Naive thymus-derived CD4-positive, alpha-beta T cell (primary cell): ENCODE measurements around the gene SLC11A2. TPM values are rescaled to one million over a fixed set of nuclear protein-coding genes. Genes with fewer than 3 reads are reported as not detected.

ENCODE experiments used
- ATAC-seq: fragments of 150-1000 bp; cut with Tn5 transposase; 2 replicates; pipeline ENCODE4 v1.10.0; 2021; ENCODE audit warnings: mild to moderate bottlenecking, moderate library complexity
- CTCF ChIA-PET: fragments of 350-600 bp; sonication (Branson Sonifier 250); formaldehyde crosslinking; loops from one replicate; lab custom pipeline; 2021; ENCODE audit warnings: antibody characterized with exemption; lab: Charles Lee
- POLR2A ChIA-PET: fragments of 350-600 bp; sonication (Branson Sonifier 250); formaldehyde crosslinking; loops from one replicate; lab custom pipeline; 2021; ENCODE audit warnings: antibody characterized with exemption, inconsistent platforms; lab: Charles Lee
- DNase-seq, 9 donors: peaks; one replicate each; pipeline versions ENCODE4 v3.0.0 to v3.0.0-alpha.2; 2020 to 2022; ENCODE audit warnings: mixed read lengths in 1 of 9
- H3K27ac ChIP-seq: one replicate; pipeline ENCODE4 v1.7.0; 2013; ENCODE audit warnings: mild to moderate bottlenecking, low read depth, low read length, moderate library complexity
- H3K27me3 ChIP-seq, 2 donors: one replicate each; pipeline ENCODE4 v1.7.0; 2013; ENCODE audit warnings: low read length in 2 of 2, mild to moderate bottlenecking in 2 of 2, moderate library complexity in 2 of 2; ENCODE audit not compliant: control insufficient read depth in 2 of 2, insufficient read depth in 2 of 2
- H3K36me3 ChIP-seq, 3 experiments: 1 replicate in 2 of 3; 2 replicates in 1 of 3; pipeline ENCODE4 v1.7.0; 2013; ENCODE audit warnings: low read length in 3 of 3, mild to moderate bottlenecking in 3 of 3, moderate library complexity in 1 of 3; ENCODE audit not compliant: insufficient read depth in 3 of 3, control insufficient read depth in 2 of 3
- H3K4me1 ChIP-seq, 2 donors: one replicate each; pipeline ENCODE4 v1.7.0; 2013; ENCODE audit warnings: low read length in 2 of 2, mild to moderate bottlenecking in 2 of 2, moderate library complexity in 1 of 2; ENCODE audit not compliant: control insufficient read depth in 2 of 2, insufficient read depth in 2 of 2
- H3K4me3 ChIP-seq: 2 replicates; pipeline ENCODE4 v1.7.0; 2013; ENCODE audit warnings: mild to moderate bottlenecking, low read length
- H3K9me3 ChIP-seq, 3 experiments: 1 replicate in 2 of 3; 2 replicates in 1 of 3; pipeline ENCODE4 v1.7.0; 2013; ENCODE audit warnings: low read length in 3 of 3; ENCODE audit not compliant: control insufficient read depth in 2 of 3
- H3K27ac Mint-ChIP-seq, 9 donors: one replicate each; pipeline ENCODE4 v1.8.0; 2020 to 2022; ENCODE audit warnings: mixed read lengths in 9 of 9, mild to moderate bottlenecking in 8 of 9, moderate library complexity in 5 of 9, inconsistent platforms in 2 of 9
- H3K27me3 Mint-ChIP-seq, 5 donors: one replicate each; pipeline ENCODE4 v1.8.0; 2021 to 2022; ENCODE audit warnings: mixed read lengths in 5 of 5, mild to moderate bottlenecking in 1 of 5
- H3K36me3 Mint-ChIP-seq, 5 donors: one replicate each; pipeline ENCODE4 v1.8.0; 2020 to 2022; ENCODE audit warnings: mixed read lengths in 5 of 5, mild to moderate bottlenecking in 3 of 5, inconsistent platforms in 1 of 5
- H3K4me1 Mint-ChIP-seq, 7 donors: one replicate each; pipeline ENCODE4 v1.8.0; 2020 to 2022; ENCODE audit warnings: mixed read lengths in 7 of 7, mild to moderate bottlenecking in 3 of 7, inconsistent platforms in 1 of 7
- H3K4me3 Mint-ChIP-seq, 10 donors: one replicate each; pipeline ENCODE4 v1.8.0; 2020 to 2022; ENCODE audit warnings: mild to moderate bottlenecking in 10 of 10, mixed read lengths in 10 of 10, moderate library complexity in 6 of 10, inconsistent platforms in 2 of 10
- H3K9me3 Mint-ChIP-seq, 11 donors: one replicate each; pipeline ENCODE4 v1.8.0; 2020 to 2022; ENCODE audit warnings: mixed read lengths in 11 of 11, mild to moderate bottlenecking in 4 of 11, inconsistent platforms in 1 of 11, moderate library complexity in 1 of 11
- intact Hi-C, 2 donors: fragments of 100-400 bp; cut with micrococcal nuclease; formaldehyde crosslinking; loops; one replicate each; pipeline ENCODE4 v1.15.1; 2023
- polyA plus RNA-seq, 2 donors: library from polyadenylated mRNA; unstranded; fragments of 300-500 nt; fragmentation: Illumina TruSeq; gene quantifications; one replicate each; pipeline ENCODE4 v1.2.3, GENCODE V29; 2021
- total RNA-seq, 6 experiments: library from RNA in 5 of 6; stranded (reverse) in 5 of 6; gene quantifications; 1 replicate in 5 of 6; 2 replicates in 1 of 6; pipeline ENCODE4 v1.2.3 and lab custom pipeline; 2021 to 2026

Gene SLC11A2
- total and polyA plus RNA-seq, 7 experiments from 2014 or later, result 14.0 to 65.4 (median 59.2) TPM

- intact Hi-C loops, result loop anchor here (5.0 to 10.0 kb wide), 5 partner anchors 168 to 1955 kb away; partner anchors contain the start of genes ATF1 (in 1 of the 2), BIN2 (in 1 of the 2), EIF4B (in 1 of the 2) and POU6F1 (in 1 of the 2)
- H3K36me3 ChIP-seq, result peaks cover 0 to 18% (median 6%) of the 10 kb centered on the region in 3 experiments
- peak overlapping the region; percentile 81 for H3K27ac ChIP-seq
- ATAC-seq (no peak), DNase-seq (no peak)
- Mint-ChIP-seq H3K36me3 (peaks cover 0 to 15% (median 9%) of the 10 kb centered on the region in 5 donors), H3K4me1 (peaks cover 15 to 44% (median 36%) of the 10 kb centered on the region in 7 donors), H3K9me3 (peaks cover 0 to 1% (median 0%) of the 10 kb centered on the region in 11 donors), H3K4me3 (peak overlapping the region; percentile 93 to 98 (median 96)), H3K27ac (peak overlapping the region in 8 of 9 donors; percentile 93 to 99 (median 96)), H3K27me3 (no peaks in the 10 kb centered on the region)
- no peaks in the 10 kb centered on the region for H3K27me3 ChIP-seq
- H3K4me1 ChIP-seq, result peaks cover 20 to 23% of the 10 kb centered on the region in 2 donors
- CTCF ChIA-PET, result interaction anchor here (0.7 kb wide), 2 partner anchors 292 to 435 kb away, joined by 3 read pairs; no protein-coding TSS in a partner anchor
- POLR2A ChIA-PET, result interaction anchor here (0.7 to 1.5 kb wide), 6 partner anchors 24 to 287 kb away, joined by 3 to 5 read pairs (median 4); partner anchors contain the start of gene POU6F1
- peak overlapping the region; percentile 75 for H3K4me3 ChIP-seq
- H3K9me3 ChIP-seq, result no peaks in the 10 kb centered on the region
Measured at GRCh38 chr12:51049525-51049924, 23.3 kb upstream of the SLC11A2 start.

DNA sequence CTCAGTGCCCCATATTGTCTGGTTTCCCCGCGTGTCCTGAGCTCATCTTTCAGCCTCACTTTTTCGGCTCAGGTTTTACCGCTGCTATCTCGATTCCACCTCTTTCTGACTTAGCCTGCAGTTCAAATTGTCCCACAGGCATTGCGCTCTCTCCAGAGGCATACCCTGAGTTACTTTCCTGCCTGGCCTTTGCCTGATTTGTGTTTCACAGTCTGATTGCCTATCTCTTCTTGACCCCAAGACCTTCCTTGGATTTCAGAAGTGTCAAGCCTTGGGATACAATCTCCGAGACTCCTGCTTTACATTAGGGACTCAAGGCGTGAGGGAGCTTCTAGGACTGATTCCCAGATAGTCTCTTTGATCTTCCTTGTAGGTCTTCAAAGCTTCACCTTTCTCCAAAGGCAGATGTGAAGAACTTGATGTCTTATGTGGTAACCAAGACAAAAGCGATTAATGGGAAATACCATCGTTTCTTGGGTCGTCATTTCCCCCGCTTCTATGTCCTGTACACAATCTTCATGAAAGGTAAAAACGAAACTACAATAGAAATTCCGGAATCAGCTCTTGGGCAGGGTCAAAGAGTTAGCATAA is 22.6 kb upstream of the SLC11A2 start:
- peaks cover 0 to 10% (median 6%) of the 10 kb centered on the region in 3 experiments for H3K36me3 ChIP-seq
- Mint-ChIP-seq H3K27ac (peak overlapping the region; percentile 93 to 99 (median 96)), H3K9me3 (peaks cover 0 to 1% (median 0%) of the 10 kb centered on the region in 11 donors), H3K27me3 (no peaks in the 10 kb centered on the region), H3K4me3 (peak overlapping the region; percentile 93 to 98 (median 96)), H3K4me1 (peaks cover 15 to 44% (median 36%) of the 10 kb centered on the region in 7 donors), H3K36me3 (peaks cover 0 to 9% (median 9%) of the 10 kb centered on the region in 5 donors)
- ChIA-PET POLR2A (interaction anchor here (0.5 to 1.7 kb wide), 9 partner anchors 12 to 219 kb away, joined by 3 to 8 read pairs (median 3); partner anchors contain the start of genes DAZAP2 and SLC11A2), CTCF (interaction anchor here (0.6 to 0.7 kb wide), 3 partner anchors 27 to 434 kb away, joined by 3 to 4 read pairs (median 3); no protein-coding TSS in a partner anchor)
- no peaks in the 10 kb centered on the region for H3K9me3 ChIP-seq
- intact Hi-C loops, result loop anchor here (1.0 to 10.0 kb wide), 13 partner anchors 22 to 1956 kb away; partner anchors contain the start of genes CSRNP2 (in 2 of the 2), DAZAP2 (in 2 of the 2), SLC11A2 (in 2 of the 2) and TFCP2 (in 2 of the 2)
- no peak for ATAC-seq
- peak overlapping the region; percentile 75 for H3K4me3 ChIP-seq
- peak overlapping the region; percentile 81 for H3K27ac ChIP-seq
- peak in 5 of 9 donors; percentile 4 to 39 (median 17) for DNase-seq
- H3K4me1 ChIP-seq, result peaks cover 20 to 23% of the 10 kb centered on the region in 2 donors
- no peaks in the 10 kb centered on the region for H3K27me3 ChIP-seq

- DNase-seq (peak; percentile 81 to 96 (median 95)), ATAC-seq (peak; percentile 97)
- Mint-ChIP-seq H3K36me3 (peaks cover 0 to 9% (median 6%) of the 10 kb centered on the region in 5 donors), H3K9me3 (peaks cover 0 to 1% (median 0%) of the 10 kb centered on the region in 11 donors), H3K4me1 (peaks cover 15 to 44% (median 36%) of the 10 kb centered on the region in 7 donors), H3K4me3 (peak within 1 kb of the TSS; percentile 93 to 98 (median 96)), H3K27ac (peak within 1 kb of the TSS; percentile 93 to 99 (median 96)), H3K27me3 (no peaks in the 10 kb centered on the region)
- H3K4me3 ChIP-seq, result peak within 1 kb of the TSS; percentile 75
- ChIA-PET CTCF (interaction anchor here (0.6 to 1.8 kb wide), 3 partner anchors 20 to 26 kb away, joined by 3 to 12 read pairs (median 4); no protein-coding TSS in a partner anchor), POLR2A (interaction anchor here (0.5 to 1.7 kb wide), 8 partner anchors 21 to 253 kb away, joined by 3 to 8 read pairs (median 4); partner anchors contain the start of gene SLC11A2)
- intact Hi-C loops, result loop anchor here (1.0 to 10.0 kb wide), 16 partner anchors 22 to 1957 kb away; partner anchors contain the start of genes CSRNP2 (in 2 of the 2), DAZAP2 (in 2 of the 2), POU6F1 (in 2 of the 2) and SLC11A2 (in 2 of the 2)
- peak within 1 kb of the TSS; percentile 81 for H3K27ac ChIP-seq
- peaks cover 20 to 23% of the 10 kb centered on the region in 2 donors for H3K4me1 ChIP-seq
- no peaks in the 10 kb centered on the region for H3K9me3 ChIP-seq
- H3K36me3 ChIP-seq, result peaks cover 0 to 6% (median 1%) of the 10 kb centered on the region in 3 experiments
- no peaks in the 10 kb centered on the region for H3K27me3 ChIP-seq
Measured at GRCh38 chr12:51047655-51048540, 21.7 kb upstream of the SLC11A2 start, which contains the start of gene LETMD1. Gene LETMD1 (plus strand): TSS chr12:51048327. CDS start chr12:51048357, 30 bp downstream.

GRCh38 chr12:51036279-51036678 is 10.1 kb upstream of the SLC11A2 start:
- ATAC-seq, result no peak
- Histone ChIP-seq H3K27ac (no peak overlapping the region), H3K27me3 (no peaks in the 10 kb centered on the region), H3K9me3 (no peaks in the 10 kb centered on the region), H3K36me3 (no peaks in the 10 kb centered on the region), H3K4me3 (no peak overlapping the region), H3K4me1 (no peaks in the 10 kb centered on the region)
- H3K4me3 Mint-ChIP-seq, result no peak overlapping the region
- ChIA-PET CTCF (no interaction called here), POLR2A (no interaction called here)
- H3K27ac Mint-ChIP-seq, result no peak overlapping the region
- intact Hi-C loops, result no loop called here
- peaks cover 0 to 3% (median 0%) of the 10 kb centered on the region in 5 donors for H3K27me3 Mint-ChIP-seq
- DNase-seq, result no peak
- H3K36me3 Mint-ChIP-seq, result no peaks in the 10 kb centered on the region
- H3K9me3 Mint-ChIP-seq, result no peaks in the 10 kb centered on the region
- no peaks in the 10 kb centered on the region for H3K4me1 Mint-ChIP-seq

- Mint-ChIP-seq H3K36me3 (no peaks in the 10 kb centered on the region), H3K4me1 (peaks cover 0 to 4% (median 0%) of the 10 kb centered on the region in 7 donors), H3K27me3 (peaks cover 0 to 8% (median 0%) of the 10 kb centered on the region in 5 donors), H3K27ac (peak overlapping the region in 2 of 9 donors; percentile 41 to 49), H3K4me3 (no peak overlapping the region), H3K9me3 (no peaks in the 10 kb centered on the region)
- DNase-seq, result no peak
- no peaks in the 10 kb centered on the region for H3K9me3 ChIP-seq
- H3K36me3 ChIP-seq, result no peaks in the 10 kb centered on the region
- no peaks in the 10 kb centered on the region for H3K4me1 ChIP-seq
- no peak overlapping the region for H3K27ac ChIP-seq
- ChIA-PET POLR2A (no interaction called here), CTCF (no interaction called here)
- no peaks in the 10 kb centered on the region for H3K27me3 ChIP-seq
- intact Hi-C loops, result no loop called here
- H3K4me3 ChIP-seq, result no peak overlapping the region
- no peak for ATAC-seq
Measured at GRCh38 chr12:51033457-51034089, 7.4 kb upstream of the SLC11A2 start.
